Thymus (tissue), 11 donors: ENCODE results near the gene LAMA3. TPM values are rescaled to one million over a fixed set of nuclear protein-coding genes. Genes with fewer than 3 reads are reported as not detected.

Experiments used
- DNase-seq, 9 donors: peaks; one replicate each; pipeline ENCODE4 v3.0.0-alpha.2; 2013; ENCODE audit warnings: low spot score in 9 of 9, low read depth in 6 of 9, missing footprints in 1 of 9
- H3K27ac ChIP-seq, 2 donors: one replicate each; pipeline ENCODE4 v1.5.1; 2013; ENCODE audit warnings: control low read depth in 1 of 2, low read depth in 1 of 2, low read length in 1 of 2, mild to moderate bottlenecking in 1 of 2, moderate library complexity in 1 of 2
- H3K27me3 ChIP-seq, 2 donors: one replicate each; pipeline ENCODE4 v1.5.1; 2013; ENCODE audit warnings: low read length in 1 of 2; ENCODE audit not compliant: control insufficient read depth in 2 of 2, insufficient read depth in 1 of 2
- H3K36me3 ChIP-seq, 2 donors: one replicate each; pipeline ENCODE4 v1.5.1; 2013; ENCODE audit warnings: low read length in 1 of 2, mild to moderate bottlenecking in 1 of 2, moderate library complexity in 1 of 2; ENCODE audit not compliant: control insufficient read depth in 2 of 2, insufficient read depth in 2 of 2
- H3K4me1 ChIP-seq, 2 donors: one replicate each; pipeline ENCODE4 v1.5.1; 2013; ENCODE audit warnings: low read length in 2 of 2; ENCODE audit not compliant: control insufficient read depth in 2 of 2, insufficient read depth in 2 of 2
- H3K4me3 ChIP-seq, 2 donors: one replicate each; pipeline ENCODE4 v1.5.1; 2013; ENCODE audit warnings: low read length in 2 of 2, control low read depth in 1 of 2, mild to moderate bottlenecking in 1 of 2
- H3K9me3 ChIP-seq, 2 donors: one replicate each; pipeline ENCODE4 v1.5.1; 2013; ENCODE audit warnings: low read length in 1 of 2, mild to moderate bottlenecking in 1 of 2; ENCODE audit not compliant: control insufficient read depth in 2 of 2, insufficient read depth in 1 of 2
- WGBS: extraction: QIAGEN DNeasy Blood & Tissue Kit; methylation state at CpG from one replicate; pipeline ENCODE4 v1.1.7; 2013; 5-methylcytosine and 5-hydroxymethylcytosine counted together
- polyA plus RNA-seq: library from polyadenylated mRNA; stranded (reverse); fragments of 200-250 nt; gene quantifications from one replicate; pipeline ENCODE4 v1.2.3, GENCODE V29; 2013
- total RNA-seq: library from RNA; stranded (reverse); fragments of 120-200 nt; gene quantifications from one replicate; pipeline ENCODE4 v1.2.4, GENCODE V29; 2013
- donor health status: healthy.

The LAMA3 gene
- total and polyA plus RNA-seq, 2 donors = 8.9 to 50.1 TPM

- Histone ChIP-seq H3K36me3 (no peaks in the 10 kb centered on the region), H3K27me3 (no peaks in the 10 kb centered on the region), H3K4me3 (no peak overlapping the region), H3K27ac (no peak overlapping the region), H3K4me1 (peaks cover 7 to 17% of the 10 kb centered on the region in 2 donors), H3K9me3 (no peaks in the 10 kb centered on the region)
- 40% methylated on average over 3 of the region's 3 CpGs for WGBS
- DNase-seq = no peak
Measured at GRCh38 chr18:23887035-23887434, 197.8 kb downstream of the LAMA3 start.

GRCh38 chr18:23887493-23887892, 198.2 kb downstream of the LAMA3 start:
- 93% methylated on average over 2 of the region's 2 CpGs for WGBS
- Histone ChIP-seq H3K36me3 (no peaks in the 10 kb centered on the region), H3K4me1 (peaks cover 7 to 16% of the 10 kb centered on the region in 2 donors), H3K4me3 (no peak overlapping the region), H3K9me3 (no peaks in the 10 kb centered on the region), H3K27ac (no peak overlapping the region), H3K27me3 (no peaks in the 10 kb centered on the region)
- no peak for DNase-seq

DNA sequence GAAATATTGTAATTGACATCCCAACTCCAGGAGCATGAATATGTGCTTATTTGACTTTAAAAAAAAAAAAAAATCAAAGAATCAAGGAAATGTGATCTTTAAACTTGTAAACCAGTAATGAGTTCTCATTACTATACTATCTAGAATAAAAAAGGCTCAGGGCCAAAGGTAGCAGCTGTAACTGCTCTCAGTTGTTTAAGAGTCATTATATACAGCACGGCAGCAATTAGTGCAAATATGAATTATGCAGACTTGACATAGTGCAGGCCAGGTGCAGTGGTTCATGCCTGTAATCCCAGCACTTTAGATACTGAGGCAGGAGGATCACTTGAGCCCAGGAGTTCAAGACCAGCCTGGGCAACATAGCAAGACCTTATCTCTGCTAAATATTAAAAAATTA, 199.6 kb downstream of the LAMA3 start:
- Histone ChIP-seq H3K27me3 (no peaks in the 10 kb centered on the region), H3K4me1 (peaks cover 6 to 7% of the 10 kb centered on the region in 2 donors), H3K9me3 (no peaks in the 10 kb centered on the region), H3K27ac (no peak overlapping the region), H3K4me3 (no peak overlapping the region), H3K36me3 (no peaks in the 10 kb centered on the region)
- DNase-seq = no peak
- 97% methylated on average over 1 of the region's 1 CpG for WGBS

DNA sequence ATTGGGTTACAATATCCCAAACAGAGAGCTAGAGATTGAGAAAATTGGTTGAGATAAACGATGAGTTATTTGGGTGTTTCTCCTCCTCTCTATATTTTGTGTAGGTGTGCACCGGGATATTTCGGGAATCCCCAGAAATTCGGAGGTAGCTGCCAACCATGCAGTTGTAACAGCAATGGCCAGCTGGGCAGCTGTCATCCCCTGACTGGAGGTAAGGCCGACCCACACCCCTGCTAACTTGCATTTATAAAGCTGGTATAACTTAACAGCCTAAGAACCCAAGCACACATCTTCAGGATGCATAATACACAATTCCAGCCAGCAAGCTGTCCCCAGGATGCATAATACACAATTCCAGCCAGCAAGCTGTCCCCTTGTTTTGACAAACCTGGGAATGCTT, 200.7 kb downstream of the LAMA3 start:
- DNase-seq = no peak
- no peaks in the 10 kb centered on the region for H3K27me3 ChIP-seq
- 89% methylated on average over 5 of the region's 5 CpGs for WGBS
- peaks cover 1 to 7% of the 10 kb centered on the region in 2 donors for H3K4me1 ChIP-seq
- no peaks in the 10 kb centered on the region for H3K36me3 ChIP-seq
- H3K4me3 ChIP-seq = no peak overlapping the region
- no peak overlapping the region for H3K27ac ChIP-seq
- H3K9me3 ChIP-seq = no peaks in the 10 kb centered on the region

DNA sequence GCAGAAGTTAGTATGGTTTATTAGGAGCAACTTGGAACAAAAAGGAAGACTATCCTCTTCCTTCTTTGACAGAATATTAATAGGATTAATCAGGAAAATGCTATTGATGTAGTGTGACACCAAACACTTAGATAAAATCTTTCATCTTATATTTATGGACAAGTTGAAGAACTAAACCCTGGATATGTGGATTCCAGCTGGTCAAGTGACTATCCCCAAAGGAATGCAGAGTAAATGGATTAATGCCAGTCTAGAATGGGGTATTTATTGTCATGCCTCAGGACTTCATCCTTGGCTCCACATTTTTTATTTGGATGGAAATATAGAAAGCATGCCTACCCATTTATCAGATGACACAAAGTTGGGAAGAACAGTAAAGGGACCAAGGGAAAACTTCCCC, 201.3 kb downstream of the LAMA3 start:
- Histone ChIP-seq H3K9me3 (no peaks in the 10 kb centered on the region), H3K4me1 (peaks cover 0 to 7% of the 10 kb centered on the region in 2 donors), H3K36me3 (no peaks in the 10 kb centered on the region), H3K4me3 (no peak overlapping the region), H3K27me3 (no peaks in the 10 kb centered on the region), H3K27ac (no peak overlapping the region)
- no peak for DNase-seq

- Histone ChIP-seq H3K27ac (no peak overlapping the region), H3K27me3 (no peaks in the 10 kb centered on the region), H3K36me3 (no peaks in the 10 kb centered on the region), H3K9me3 (no peaks in the 10 kb centered on the region), H3K4me1 (peaks cover 0 to 3% of the 10 kb centered on the region in 2 donors), H3K4me3 (no peak overlapping the region)
- 98% methylated on average over 5 of the region's 5 CpGs for WGBS
- DNase-seq = no peak
Measured at GRCh38 chr18:23893653-23894052, 204.4 kb downstream of the LAMA3 start.

DNA sequence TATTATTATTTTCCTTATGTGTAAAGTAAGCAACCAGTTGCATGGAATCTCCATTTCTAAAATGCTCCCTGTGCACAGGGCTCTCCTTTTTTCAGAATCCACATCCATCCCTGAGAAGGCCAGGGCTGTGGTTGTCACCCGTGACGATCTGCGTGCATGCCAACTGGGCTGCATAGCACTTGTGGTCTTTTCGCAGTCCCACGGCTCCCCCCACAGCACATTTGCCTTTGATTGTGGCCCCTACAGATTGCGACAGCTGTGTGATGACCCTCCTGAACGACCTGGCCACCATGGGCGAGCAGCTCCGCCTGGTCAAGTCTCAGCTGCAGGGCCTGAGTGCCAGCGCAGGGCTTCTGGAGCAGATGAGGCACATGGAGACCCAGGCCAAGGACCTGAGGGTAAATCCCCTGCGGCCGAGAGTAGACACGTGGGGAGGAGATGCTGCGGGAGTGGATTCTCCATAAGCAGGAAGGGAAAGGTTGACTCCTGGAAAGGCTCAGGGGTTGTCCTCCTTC, 205.5 kb downstream of the LAMA3 start:
- no peaks in the 10 kb centered on the region for H3K36me3 ChIP-seq
- peaks cover 0 to 2% of the 10 kb centered on the region in 2 donors for H3K4me1 ChIP-seq
- no peak overlapping the region for H3K27ac ChIP-seq
- no peaks in the 10 kb centered on the region for H3K9me3 ChIP-seq
- no peak overlapping the region for H3K4me3 ChIP-seq
- DNase-seq = no peak
- no peaks in the 10 kb centered on the region for H3K27me3 ChIP-seq
- WGBS = 96% methylated on average over 14 of the region's 14 CpGs

DNA sequence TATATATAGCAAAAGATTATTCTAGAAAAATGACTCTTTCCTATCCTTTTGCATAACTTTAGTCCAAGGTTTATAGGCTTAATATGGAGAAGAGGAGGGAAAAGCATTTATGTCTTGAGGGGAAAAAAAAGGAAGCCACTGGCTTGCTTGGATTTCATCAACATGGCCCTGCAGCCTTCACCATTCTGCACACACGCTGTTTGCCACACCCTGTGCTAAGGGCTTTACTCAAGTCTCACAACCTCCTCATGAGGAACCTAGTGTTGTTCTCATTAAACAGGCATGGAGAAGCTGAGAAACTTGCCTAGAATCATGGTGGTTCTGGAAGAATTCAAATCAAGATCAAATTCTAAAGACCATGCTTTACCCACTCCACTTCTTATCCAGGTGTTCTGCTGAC, 208.0 kb downstream of the LAMA3 start:
- WGBS = 94% methylated on average over 1 of the region's 1 CpG
- Histone ChIP-seq H3K36me3 (no peaks in the 10 kb centered on the region), H3K27ac (no peak overlapping the region), H3K4me3 (no peak overlapping the region), H3K4me1 (peaks cover 0 to 6% of the 10 kb centered on the region in 2 donors), H3K27me3 (no peaks in the 10 kb centered on the region), H3K9me3 (no peaks in the 10 kb centered on the region)
- no peak for DNase-seq

- H3K27ac ChIP-seq = no peak overlapping the region
- no peak overlapping the region for H3K4me3 ChIP-seq
- H3K36me3 ChIP-seq = no peaks in the 10 kb centered on the region
- no peak for DNase-seq
- peaks cover 0 to 6% of the 10 kb centered on the region in 2 donors for H3K4me1 ChIP-seq
- H3K27me3 ChIP-seq = no peaks in the 10 kb centered on the region
- WGBS = 79% methylated on average over 5 of the region's 5 CpGs
- H3K9me3 ChIP-seq = no peaks in the 10 kb centered on the region
Measured at GRCh38 chr18:23897733-23898132, 208.5 kb downstream of the LAMA3 start.

DNA sequence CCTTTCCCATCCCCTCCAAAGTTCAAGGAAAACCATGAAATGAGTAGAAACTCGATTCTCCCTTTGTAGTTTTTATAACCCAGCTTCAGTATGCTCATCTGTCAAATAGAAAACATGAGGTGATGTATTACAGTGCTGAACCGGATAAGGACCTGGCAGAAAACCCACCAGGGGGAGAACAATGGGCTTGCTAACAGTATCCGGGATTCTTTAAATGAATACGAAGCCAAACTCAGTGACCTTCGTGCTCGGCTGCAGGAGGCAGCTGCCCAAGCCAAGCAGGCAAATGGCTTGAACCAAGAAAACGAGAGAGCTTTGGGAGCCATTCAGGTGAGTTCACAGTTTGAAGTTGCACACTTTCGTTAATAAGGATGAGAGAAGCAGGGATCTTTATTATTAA, 211.7 kb downstream of the LAMA3 start:
- Histone ChIP-seq H3K36me3 (no peaks in the 10 kb centered on the region), H3K27ac (peak overlapping the region in 1 of 2 donors; percentile 18), H3K4me1 (peaks cover 0 to 6% of the 10 kb centered on the region in 2 donors), H3K27me3 (no peaks in the 10 kb centered on the region), H3K9me3 (no peaks in the 10 kb centered on the region), H3K4me3 (no peak overlapping the region)
- peak in 1 of 9 donors; percentile 21 for DNase-seq
- 35% methylated on average over 8 of the region's 8 CpGs for WGBS
